GM10847 (cell line): ENCODE measurements around the gene NR2C2.
A peak's percentile ranks its signal among the peaks of the same experiment; 100 is the strongest.

Source experiments
- POLR2A ChIP-seq: IDR thresholded peaks from 2 replicates; pipeline ENCODE4 v1.6.1; 2011; ENCODE audit not compliant: insufficient read length; ENCODE audit errors: extremely low read depth

The NR2C2 gene

GRCh38 chr3:14947100-14947885 lies at the start of gene NR2C2:
Gene NR2C2 (plus strand): TSS chr3:14947583. CDS start chr3:15003915, 56,332 bp downstream.
- peak; percentile 73 for TF ChIP-seq POLR2A

- TF ChIP-seq POLR2A: no peak
Measured at GRCh38 chr3:14898929-14899328, 48.5 kb upstream of the NR2C2 start.

GRCh38 chr3:14899993-14900618 lies 47.3 kb upstream of the NR2C2 start:
- TF ChIP-seq POLR2A: no peak

- no peak for TF ChIP-seq POLR2A
Measured at GRCh38 chr3:14900881-14901873, 46.2 kb upstream of the NR2C2 start.

- TF ChIP-seq POLR2A: no peak
Measured at GRCh38 chr3:14902719-14903118, 44.7 kb upstream of the NR2C2 start.

GRCh38 chr3:14905055-14905657 lies 42.2 kb upstream of the NR2C2 start:
- no peak for TF ChIP-seq POLR2A

- no peak for TF ChIP-seq POLR2A
Measured at GRCh38 chr3:14906355-14906971, 40.9 kb upstream of the NR2C2 start.

GRCh38 chr3:14907043-14907966 lies 40.1 kb upstream of the NR2C2 start:
- TF ChIP-seq POLR2A: no peak

GRCh38 chr3:14909250-14909649 lies 38.1 kb upstream of the NR2C2 start:
- TF ChIP-seq POLR2A: no peak

- no peak for TF ChIP-seq POLR2A
Measured at GRCh38 chr3:14911651-14912050, 35.7 kb upstream of the NR2C2 start.

- no peak for TF ChIP-seq POLR2A
Measured at GRCh38 chr3:14913071-14913925, 34.1 kb upstream of the NR2C2 start.

GRCh38 chr3:14913926-14914778 lies 33.2 kb upstream of the NR2C2 start:
- no peak for TF ChIP-seq POLR2A
